NCI-H460 (cell line): ENCODE results near the gene SAMD4A. TPM values are rescaled to one million over a fixed set of nuclear protein-coding genes. Genes with fewer than 3 reads are reported as not detected.
A peak's percentile ranks its signal among the peaks of the same experiment; 100 is the strongest.
"Not testable (repeated sequence)": the region's sequence is repeated elsewhere in the genome, so short reads cannot be mapped to it uniquely, and the experiment has no call there.

Source experiments
- DNase-seq: peaks from one replicate; pipeline ENCODE4 v3.0.0-alpha.2; 2016; ENCODE audit warnings: low read depth; ENCODE audit errors: extremely low read depth
- total RNA-seq: library from RNA; depleted of rRNA; stranded (reverse); fragments of >200 nt; shearing (Covaris generic); gene quantifications from 2 replicates; pipeline ENCODE4 v1.2.3, GENCODE V29; 2014

The SAMD4A gene
- total RNA-seq, 1 experiment from 2014 or later: 23.4 TPM

GRCh38 chr14:54591461-54591860 is 24.5 kb downstream of the SAMD4A start:
- no peak for DNase-seq

GRCh38 chr14:54591866-54592265 is 24.9 kb downstream of the SAMD4A start:
- DNase-seq: no peak

- no peak for DNase-seq
Measured at GRCh38 chr14:54593860-54594259, 26.9 kb downstream of the SAMD4A start.

GRCh38 chr14:54594537-54594936 is 27.6 kb downstream of the SAMD4A start:
- no peak for DNase-seq

GRCh38 chr14:54597795-54598443 is 31.0 kb downstream of the SAMD4A start:
- no peak for DNase-seq

- DNase-seq: no peak
Measured at GRCh38 chr14:54599966-54600716, 33.2 kb downstream of the SAMD4A start.

- no peak for DNase-seq
Measured at GRCh38 chr14:54600717-54601109, 33.8 kb downstream of the SAMD4A start.

GRCh38 chr14:54603362-54603761 is 36.4 kb downstream of the SAMD4A start:
- DNase-seq: no peak

- no peak for DNase-seq
Measured at GRCh38 chr14:54606178-54606577, 39.2 kb downstream of the SAMD4A start.

- no peak for DNase-seq
Measured at GRCh38 chr14:54606631-54607133, 39.8 kb downstream of the SAMD4A start.

GRCh38 chr14:54609576-54609975 is 42.6 kb downstream of the SAMD4A start:
- no peak for DNase-seq

- no peak for DNase-seq
Measured at GRCh38 chr14:54610051-54610977, 43.4 kb downstream of the SAMD4A start.

GRCh38 chr14:54614296-54614695 is 47.4 kb downstream of the SAMD4A start:
- no peak for DNase-seq

- no peak for DNase-seq
Measured at GRCh38 chr14:54617467-54617866, 50.5 kb downstream of the SAMD4A start.

GRCh38 chr14:54621686-54622085 is 54.8 kb downstream of the SAMD4A start:
- no peak for DNase-seq

- DNase-seq: no peak
Measured at GRCh38 chr14:54622192-54622958, 55.4 kb downstream of the SAMD4A start.

GRCh38 chr14:54623279-54624004 is 56.5 kb downstream of the SAMD4A start:
- no peak for DNase-seq

GRCh38 chr14:54624005-54624358 is 57.1 kb downstream of the SAMD4A start:
- not testable (repeated sequence) for DNase-seq

- peak; percentile 88 for DNase-seq
Measured at GRCh38 chr14:54625112-54625511, 58.2 kb downstream of the SAMD4A start.

GRCh38 chr14:54627219-54627539 is 60.3 kb downstream of the SAMD4A start:
- DNase-seq: no peak
